ENCODE data around the gene DCDC1.

GRCh38 chr11:30917266-30917665, 452.3 kb downstream of the DCDC1 start:
- no peak for TF ChIP-seq CTCF (IDR thresholded peaks at IDR 0.05)
- no peak for TF ChIP-seq POLR2A (IDR thresholded peaks at IDR 0.05; ENCODE audit: low read depth)

Data from esophagus muscularis mucosa (tissue), 3 donors.